Measurements from ENCODE around the gene ZNF236.
"Not testable (repeated sequence)": the region's sequence is repeated elsewhere in the genome, so short reads cannot be mapped to it uniquely, and the experiment has no call there.

Gene ZNF236

GRCh38 chr18:77012806-77013541, 190.6 kb downstream of the ZNF236 start:
- peak; percentile 14 for DNase-seq

GRCh38 chr18:77013811-77014521, 191.6 kb downstream of the ZNF236 start:
- peak; percentile 86 for DNase-seq

- no peak for DNase-seq
Observed at GRCh38 chr18:77014538-77014937, 192.2 kb downstream of the ZNF236 start.

- DNase-seq = peak; percentile 72
Observed at GRCh38 chr18:77015169-77015568, 192.8 kb downstream of the ZNF236 start.

GRCh38 chr18:77015771-77016710, 193.7 kb downstream of the ZNF236 start:
- DNase-seq = peak; percentile 32

GRCh38 chr18:77016936-77017335, 194.6 kb downstream of the ZNF236 start:
- DNase-seq = no peak

- DNase-seq = no peak
Observed at GRCh38 chr18:77017355-77017754, 195.0 kb downstream of the ZNF236 start.

GRCh38 chr18:77018650-77019049, 196.3 kb downstream of the ZNF236 start:
- not testable (repeated sequence) for DNase-seq

GRCh38 chr18:77019641-77020040, 197.3 kb downstream of the ZNF236 start:
- DNase-seq = no peak
